BJ (cell line): ENCODE measurements around the gene CYP2W1. TPM values are rescaled to one million over a fixed set of nuclear protein-coding genes. Genes with fewer than 3 reads are reported as not detected.
"Not testable (repeated sequence)": the region's sequence is repeated elsewhere in the genome, so short reads cannot be mapped to it uniquely, and the experiment has no call there.

Experiments used
- CTCF ChIA-PET: fragments of 350-600 bp; formaldehyde crosslinking; extraction: SDS; loops from one replicate; lab custom pipeline; 2021; ENCODE audit warnings: antibody characterized with exemption, inconsistent platforms; lab: Yijun Ruan, JAX
- POLR2A ChIA-PET: fragments of 300-600 bp; sonication (Branson Sonifier 250); formaldehyde crosslinking; extraction: SDS; loops from one replicate; lab custom pipeline; 2021; ENCODE audit warnings: antibody characterized with exemption; lab: Charles Lee
- DNase-seq: peaks from one replicate; pipeline ENCODE4 v3.0.0-alpha.2; 2011; ENCODE audit warnings: low read depth
- H3K27me3 ChIP-seq: 2 replicates; pipeline ENCODE4 v1.6.0; 2011; ENCODE audit warnings: low read length; ENCODE audit not compliant: control insufficient read depth, insufficient read depth
- H3K36me3 ChIP-seq: 2 replicates; pipeline ENCODE4 v1.5.1; 2011; ENCODE audit warnings: low read length; ENCODE audit not compliant: control insufficient read depth, insufficient read depth
- H3K4me3 ChIP-seq: 2 replicates; pipeline ENCODE4 v1.5.1; 2011; ENCODE audit warnings: low read depth, mild to moderate bottlenecking, control low read depth, low read length
- polyA plus RNA-seq: library from polyadenylated mRNA; depleted of rRNA; stranded (reverse); fragments of >200 nt; gene quantifications from 2 replicates; pipeline ENCODE4 v1.2.3, GENCODE V29; 2011
- TF ChIP-seq, protein P1 (sequence below): IDR thresholded peaks from 2 replicates; pipeline ENCODE4 v1.5.1; 2011; ENCODE audit warnings: low read depth, mild to moderate bottlenecking, control low read depth, inconsistent platforms, low read length, moderate library complexity; ENCODE audit not compliant: insufficient read depth

CYP2W1 gene
- polyA plus RNA-seq, 1 experiment: not detected

DNA sequence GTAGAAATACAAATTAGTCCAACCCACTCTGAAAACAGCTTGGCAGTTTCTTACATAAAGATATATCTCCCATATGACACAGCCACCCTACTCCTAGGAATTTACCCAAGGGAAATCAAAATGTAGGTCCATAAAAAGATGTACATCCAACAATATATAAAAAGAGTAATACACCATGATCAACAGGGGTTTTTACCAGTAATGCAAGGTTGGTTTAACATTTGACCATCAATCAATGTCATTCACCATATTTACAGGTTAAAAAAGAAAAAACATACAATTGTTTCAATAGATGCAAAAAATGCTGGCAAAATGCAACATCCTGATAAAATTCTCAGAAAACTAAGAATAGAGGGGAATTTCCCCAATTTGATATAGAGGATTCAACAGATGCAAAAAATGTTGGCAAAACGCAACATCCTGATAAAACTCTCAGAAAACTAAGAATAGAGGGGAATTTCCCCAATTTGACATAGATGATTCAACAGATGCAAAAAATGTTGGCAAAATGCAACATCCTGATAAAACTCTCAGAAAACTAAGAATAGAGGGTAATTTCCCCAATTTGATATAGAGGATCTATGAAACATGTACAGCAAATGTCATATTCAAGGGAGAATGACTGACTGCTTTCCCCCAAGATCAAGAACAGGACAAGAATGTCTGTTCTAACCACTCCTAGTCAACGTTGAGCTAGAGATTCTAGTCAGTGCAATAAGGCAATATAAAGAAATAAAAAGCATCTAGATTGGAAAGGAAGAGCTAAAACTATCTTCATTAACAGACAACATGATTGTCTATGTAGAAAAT lies 42.2 kb upstream of the CYP2W1 start:
- ChIA-PET CTCF (interaction anchor here (1.1 kb wide), 1 partner anchor 33 kb away, joined by 3 read pairs; no protein-coding TSS in a partner anchor), POLR2A (no interaction called here)
- Histone ChIP-seq H3K27me3 (no peaks in the 10 kb centered on the region), H3K4me3 (no peak overlapping the region), H3K36me3 (no peaks in the 10 kb centered on the region)
- TF ChIP-seq, protein P1, sequence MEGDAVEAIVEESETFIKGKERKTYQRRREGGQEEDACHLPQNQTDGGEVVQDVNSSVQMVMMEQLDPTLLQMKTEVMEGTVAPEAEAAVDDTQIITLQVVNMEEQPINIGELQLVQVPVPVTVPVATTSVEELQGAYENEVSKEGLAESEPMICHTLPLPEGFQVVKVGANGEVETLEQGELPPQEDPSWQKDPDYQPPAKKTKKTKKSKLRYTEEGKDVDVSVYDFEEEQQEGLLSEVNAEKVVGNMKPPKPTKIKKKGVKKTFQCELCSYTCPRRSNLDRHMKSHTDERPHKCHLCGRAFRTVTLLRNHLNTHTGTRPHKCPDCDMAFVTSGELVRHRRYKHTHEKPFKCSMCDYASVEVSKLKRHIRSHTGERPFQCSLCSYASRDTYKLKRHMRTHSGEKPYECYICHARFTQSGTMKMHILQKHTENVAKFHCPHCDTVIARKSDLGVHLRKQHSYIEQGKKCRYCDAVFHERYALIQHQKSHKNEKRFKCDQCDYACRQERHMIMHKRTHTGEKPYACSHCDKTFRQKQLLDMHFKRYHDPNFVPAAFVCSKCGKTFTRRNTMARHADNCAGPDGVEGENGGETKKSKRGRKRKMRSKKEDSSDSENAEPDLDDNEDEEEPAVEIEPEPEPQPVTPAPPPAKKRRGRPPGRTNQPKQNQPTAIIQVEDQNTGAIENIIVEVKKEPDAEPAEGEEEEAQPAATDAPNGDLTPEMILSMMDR: no peak
- no peak for DNase-seq

DNA sequence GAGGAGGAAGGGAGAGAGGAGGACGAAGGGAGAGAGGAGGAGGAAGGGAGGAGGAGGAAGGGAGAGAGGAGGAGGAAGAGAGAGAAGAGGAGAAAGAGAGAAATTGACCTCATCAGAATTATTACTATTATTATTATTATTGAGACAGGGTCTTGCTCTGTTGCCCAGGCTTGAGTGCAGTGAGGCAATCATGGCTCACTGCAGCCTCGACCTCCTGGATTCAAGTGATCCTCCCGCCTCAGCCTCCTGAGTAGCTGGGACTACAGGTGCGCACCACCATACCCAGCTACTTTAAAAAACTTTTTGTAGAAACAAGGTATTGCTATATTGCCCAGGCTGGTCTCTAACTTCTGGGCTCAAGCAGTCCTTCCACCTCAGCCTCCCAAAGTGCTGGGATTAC lies 39.2 kb upstream of the CYP2W1 start:
- CTCF ChIA-PET, POLR2A ChIA-PET: not testable (repeated sequence)

DNA sequence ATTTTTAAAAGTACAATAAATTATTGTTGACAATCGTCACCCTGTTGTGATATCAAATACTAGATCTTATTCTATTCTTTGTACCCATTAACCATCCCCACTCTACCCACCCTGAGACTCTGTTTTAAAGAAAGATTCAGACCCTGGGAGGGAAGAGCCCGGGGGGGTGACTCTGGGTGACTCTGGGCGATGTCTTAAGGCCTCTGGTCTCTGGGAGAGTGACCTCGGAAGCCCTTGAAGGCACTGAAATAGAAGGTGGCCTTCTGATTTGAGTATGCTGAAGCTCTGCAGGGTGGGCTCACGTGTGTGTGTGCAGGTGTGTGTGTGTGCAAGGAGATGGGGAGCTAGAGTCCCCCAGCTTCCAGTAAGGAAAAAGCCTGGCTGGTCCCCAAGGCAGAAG lies 38.2 kb upstream of the CYP2W1 start:
- no peaks in the 10 kb centered on the region for H3K36me3 ChIP-seq
- no peaks in the 10 kb centered on the region for H3K27me3 ChIP-seq
- TF ChIP-seq, protein P1: no peak
- no peak for DNase-seq
- CTCF ChIA-PET: no interaction called here
- H3K4me3 ChIP-seq: no peak overlapping the region
- POLR2A ChIA-PET: no interaction called here

More for the DNA sequence above, 39.2 kb upstream of the CYP2W1 start:
- not testable (repeated sequence) for H3K27me3 ChIP-seq, H3K36me3 ChIP-seq, DNase-seq, H3K4me3 ChIP-seq

DNA sequence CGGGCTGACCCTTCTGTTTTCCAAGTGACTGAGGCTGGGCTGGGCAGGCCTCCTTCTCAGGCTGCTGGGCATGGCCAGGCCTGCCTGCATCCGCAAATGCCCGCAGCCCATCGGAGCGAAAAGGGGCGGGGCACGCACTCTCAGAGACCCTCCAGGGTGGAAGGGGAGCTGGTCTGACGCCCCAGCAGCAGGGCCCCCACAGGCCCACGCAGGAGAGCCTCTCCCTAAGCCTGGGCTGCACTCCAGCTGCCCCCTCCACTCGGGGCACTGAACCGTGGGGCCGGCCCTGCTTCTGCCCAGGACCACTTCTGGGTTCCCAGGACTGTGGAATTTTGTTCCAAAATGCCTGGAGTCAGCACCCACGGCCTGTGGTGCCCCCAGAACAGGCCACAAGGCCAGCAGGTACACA lies 37.8 kb upstream of the CYP2W1 start:
- POLR2A ChIA-PET: no interaction called here
- Histone ChIP-seq H3K36me3 (no peaks in the 10 kb centered on the region), H3K27me3 (no peaks in the 10 kb centered on the region), H3K4me3 (no peak overlapping the region)
- TF ChIP-seq, protein P1: no peak
- CTCF ChIA-PET: no interaction called here
- no peak for DNase-seq

DNA sequence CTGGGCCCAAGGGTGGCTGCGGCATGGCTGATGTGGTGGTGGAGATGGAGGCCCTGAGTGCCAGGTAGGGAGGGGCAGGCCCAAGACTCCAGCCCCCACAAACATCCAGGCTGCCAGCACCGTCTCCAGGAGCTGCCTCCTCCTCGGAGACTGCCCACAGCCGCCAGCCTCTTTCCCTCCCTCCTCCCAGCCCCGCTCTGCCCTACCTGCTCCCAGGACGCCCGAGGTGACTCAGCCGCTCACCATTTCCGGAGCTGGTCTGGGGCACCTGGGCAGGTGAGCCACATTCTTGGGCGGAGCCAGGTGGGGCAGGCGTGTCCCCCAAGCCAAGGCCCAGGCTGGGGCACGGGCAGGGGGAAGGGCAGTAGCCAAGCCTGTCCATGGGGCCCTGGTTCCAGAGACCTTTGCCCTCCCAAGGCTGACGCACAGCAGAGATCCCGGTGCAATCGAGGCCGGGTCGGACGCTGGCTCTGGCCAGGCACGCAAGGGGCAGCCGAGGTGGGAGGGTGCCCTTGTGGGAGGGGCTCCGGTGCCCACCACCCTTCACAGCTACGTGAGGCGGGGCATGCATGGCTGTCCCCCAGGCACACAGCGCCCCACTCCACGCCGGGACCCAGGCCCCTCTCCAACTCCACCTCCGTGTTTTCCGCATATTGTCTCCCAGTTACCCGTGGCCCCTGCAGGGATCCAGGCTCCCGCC lies 37.3 kb upstream of the CYP2W1 start:
- TF ChIP-seq, protein P1: no peak
- CTCF ChIA-PET: no interaction called here
- POLR2A ChIA-PET: no interaction called here
- no peaks in the 10 kb centered on the region for H3K36me3 ChIP-seq
- H3K27me3 ChIP-seq: no peaks in the 10 kb centered on the region
- H3K4me3 ChIP-seq: no peak overlapping the region
- no peak for DNase-seq
